RWPE1 (cell line): ENCODE results near the gene PDE4D.
A peak's percentile ranks its signal among the peaks of the same experiment; 100 is the strongest.

Experiments
- CTCF ChIA-PET: fragments of 350-600 bp; sonication (Branson Sonifier 250); formaldehyde crosslinking; extraction: SDS; loops from one replicate; lab custom pipeline; 2021; lab: Yijun Ruan, JAX
- POLR2A ChIA-PET: fragments of 400-600 bp; formaldehyde crosslinking; extraction: SDS; loops from one replicate; lab custom pipeline; 2020; ENCODE audit warnings: antibody characterized with exemption; ENCODE audit not compliant: low non-redundant PET; lab: Yijun Ruan, JAX
- DNase-seq: peaks from one replicate; pipeline ENCODE4 v3.0.0; 2012; ENCODE audit warnings: low spot score
- H3K27ac ChIP-seq: fragments of 450-650 bp; 2 replicates; pipeline ENCODE4 v1.5.1; 2017
- TF ChIP-seq, protein P1 (sequence below): fragments of 450-650 bp; conservative IDR thresholded peaks from 2 replicates; pipeline ENCODE4 v1.5.1; 2017; ENCODE audit warnings: low read depth, mild to moderate bottlenecking

The PDE4D gene

DNA sequence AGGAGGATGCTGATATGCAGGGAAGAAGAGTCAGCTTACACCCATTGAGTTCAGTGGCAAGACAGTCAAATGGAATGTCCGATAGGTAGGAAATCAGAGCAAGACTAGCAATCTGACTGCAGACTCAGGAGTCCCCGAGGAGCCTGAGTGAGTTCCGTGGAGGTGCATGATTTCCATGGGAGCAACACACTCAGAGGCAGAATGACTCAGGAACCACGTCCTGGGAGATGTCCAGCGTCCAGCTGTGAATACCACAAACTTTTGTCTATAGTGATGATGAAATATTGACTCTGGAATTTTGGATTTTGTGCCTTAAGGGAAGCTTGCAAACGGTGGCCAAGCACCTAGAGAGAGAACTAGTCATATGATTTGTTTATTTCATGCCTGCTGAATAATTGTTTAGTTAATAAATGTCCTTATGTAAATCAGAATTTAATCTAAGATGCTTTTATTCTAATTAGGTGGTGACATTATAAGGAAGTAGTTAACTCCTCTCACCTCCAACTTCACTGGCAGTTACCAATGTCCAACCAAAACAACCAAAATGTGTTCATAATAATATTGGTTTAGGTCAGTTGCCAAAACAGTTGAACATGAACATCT is 100.4 kb downstream of the PDE4D start:
- POLR2A ChIA-PET: no interaction called here
- DNase-seq: peak; percentile 91
- TF ChIP-seq, protein P1, sequence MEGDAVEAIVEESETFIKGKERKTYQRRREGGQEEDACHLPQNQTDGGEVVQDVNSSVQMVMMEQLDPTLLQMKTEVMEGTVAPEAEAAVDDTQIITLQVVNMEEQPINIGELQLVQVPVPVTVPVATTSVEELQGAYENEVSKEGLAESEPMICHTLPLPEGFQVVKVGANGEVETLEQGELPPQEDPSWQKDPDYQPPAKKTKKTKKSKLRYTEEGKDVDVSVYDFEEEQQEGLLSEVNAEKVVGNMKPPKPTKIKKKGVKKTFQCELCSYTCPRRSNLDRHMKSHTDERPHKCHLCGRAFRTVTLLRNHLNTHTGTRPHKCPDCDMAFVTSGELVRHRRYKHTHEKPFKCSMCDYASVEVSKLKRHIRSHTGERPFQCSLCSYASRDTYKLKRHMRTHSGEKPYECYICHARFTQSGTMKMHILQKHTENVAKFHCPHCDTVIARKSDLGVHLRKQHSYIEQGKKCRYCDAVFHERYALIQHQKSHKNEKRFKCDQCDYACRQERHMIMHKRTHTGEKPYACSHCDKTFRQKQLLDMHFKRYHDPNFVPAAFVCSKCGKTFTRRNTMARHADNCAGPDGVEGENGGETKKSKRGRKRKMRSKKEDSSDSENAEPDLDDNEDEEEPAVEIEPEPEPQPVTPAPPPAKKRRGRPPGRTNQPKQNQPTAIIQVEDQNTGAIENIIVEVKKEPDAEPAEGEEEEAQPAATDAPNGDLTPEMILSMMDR: no peak
- CTCF ChIA-PET: interaction anchor here (0.6 to 2.0 kb wide), 4 partner anchors 18 to 287 kb away, joined by 3 to 9 read pairs (median 4); no protein-coding TSS in a partner anchor
- peak overlapping the region; percentile 79 for H3K27ac ChIP-seq

- no peak overlapping the region for H3K27ac ChIP-seq
- no peak for DNase-seq
- ChIA-PET CTCF (no interaction called here), POLR2A (no interaction called here)
- TF ChIP-seq, protein P1: no peak
These were observed 101.9 kb downstream of the PDE4D start for GRCh38 chr5:59791617-59792016.

DNA sequence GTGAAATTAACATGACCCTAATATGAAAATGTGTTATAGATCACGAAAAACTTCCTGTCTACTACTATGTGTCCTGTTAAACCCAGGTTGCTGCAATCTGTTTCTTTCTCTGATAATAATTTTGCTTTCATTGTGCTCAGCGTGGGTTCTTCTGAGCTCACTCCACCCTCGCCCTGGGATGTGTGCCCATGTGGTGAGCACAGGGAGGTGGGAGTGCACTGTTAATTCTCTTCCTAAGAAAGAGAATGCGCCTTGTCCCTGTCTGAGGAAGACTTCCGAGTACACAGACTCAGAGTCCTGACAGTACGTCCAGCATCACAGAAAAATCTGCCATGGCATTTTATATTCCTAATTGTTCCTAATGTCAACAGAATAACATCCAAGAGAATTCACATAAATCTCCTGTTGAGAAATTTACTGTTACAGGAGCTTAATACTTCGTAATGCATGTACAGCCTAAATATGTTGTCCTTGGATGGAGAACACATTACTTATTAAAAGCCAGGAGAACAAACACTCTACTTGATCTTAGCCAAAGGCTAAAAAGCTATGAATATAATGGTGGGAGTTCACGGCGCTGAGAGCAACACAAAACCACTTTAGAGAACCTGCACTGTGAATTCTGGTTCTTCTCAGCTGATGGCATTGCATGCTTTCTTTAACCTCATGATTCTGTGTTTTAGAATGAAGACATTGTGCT is 102.6 kb downstream of the PDE4D start:
- no peak overlapping the region; the same call in 1 of the 2 replicates for H3K27ac ChIP-seq
- CTCF ChIA-PET: no interaction called here
- POLR2A ChIA-PET: interaction anchor here (0.6 kb wide), 1 partner anchor 22 kb away, joined by 3 read pairs; no protein-coding TSS in a partner anchor
- DNase-seq: no peak
- TF ChIP-seq, protein P1: no peak

DNA sequence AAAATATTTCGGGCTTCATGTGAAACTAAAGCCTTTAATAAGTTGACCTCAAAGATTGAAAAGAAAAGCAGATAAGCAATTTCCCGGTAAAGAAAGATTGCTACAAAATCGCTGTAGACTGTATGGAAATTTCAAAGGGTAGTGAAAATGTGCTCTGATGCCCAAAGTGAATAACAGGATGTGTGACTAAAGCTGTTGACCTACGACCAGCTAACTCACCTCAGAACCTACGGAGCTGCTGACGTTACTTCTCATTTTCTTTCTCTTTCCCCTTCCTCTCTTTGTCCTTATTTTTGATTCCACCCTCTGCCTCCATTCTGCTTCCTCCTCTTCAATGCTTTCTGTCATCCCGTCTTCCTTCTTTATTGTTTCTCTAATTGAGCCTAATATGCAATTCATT is 103.2 kb downstream of the PDE4D start:
- ChIA-PET POLR2A (interaction anchor here (0.6 kb wide), 1 partner anchor 21 kb away, joined by 3 read pairs; no protein-coding TSS in a partner anchor), CTCF (no interaction called here)
- H3K27ac ChIP-seq: no peak overlapping the region
- no peak for DNase-seq
- TF ChIP-seq, protein P1: no peak

GRCh38 chr5:59789894-59790293 is 103.6 kb downstream of the PDE4D start:
- TF ChIP-seq, protein P1: no peak
- H3K27ac ChIP-seq: no peak overlapping the region
- ChIA-PET POLR2A (no interaction called here), CTCF (interaction anchor here (0.5 to 0.6 kb wide), 2 partner anchors 284 to 313 kb away, joined by 3 read pairs; no protein-coding TSS in a partner anchor)
- DNase-seq: no peak

- DNase-seq: no peak
- ChIA-PET CTCF (interaction anchor here (0.5 to 0.6 kb wide), 2 partner anchors 283 to 312 kb away, joined by 3 read pairs; no protein-coding TSS in a partner anchor), POLR2A (no interaction called here)
- TF ChIP-seq, protein P1: no peak
- H3K27ac ChIP-seq: no peak overlapping the region
These were observed 104.3 kb downstream of the PDE4D start for GRCh38 chr5:59789197-59789596.
